ENCODE results near the gene ACKR1.

The ACKR1 gene

GRCh38 chr1:159223004-159223403 is 18.3 kb downstream of the ACKR1 start:
- no peak for DNase-seq

GRCh38 chr1:159228554-159228953 is 23.9 kb downstream of the ACKR1 start:
- DNase-seq, result no peak

DNA sequence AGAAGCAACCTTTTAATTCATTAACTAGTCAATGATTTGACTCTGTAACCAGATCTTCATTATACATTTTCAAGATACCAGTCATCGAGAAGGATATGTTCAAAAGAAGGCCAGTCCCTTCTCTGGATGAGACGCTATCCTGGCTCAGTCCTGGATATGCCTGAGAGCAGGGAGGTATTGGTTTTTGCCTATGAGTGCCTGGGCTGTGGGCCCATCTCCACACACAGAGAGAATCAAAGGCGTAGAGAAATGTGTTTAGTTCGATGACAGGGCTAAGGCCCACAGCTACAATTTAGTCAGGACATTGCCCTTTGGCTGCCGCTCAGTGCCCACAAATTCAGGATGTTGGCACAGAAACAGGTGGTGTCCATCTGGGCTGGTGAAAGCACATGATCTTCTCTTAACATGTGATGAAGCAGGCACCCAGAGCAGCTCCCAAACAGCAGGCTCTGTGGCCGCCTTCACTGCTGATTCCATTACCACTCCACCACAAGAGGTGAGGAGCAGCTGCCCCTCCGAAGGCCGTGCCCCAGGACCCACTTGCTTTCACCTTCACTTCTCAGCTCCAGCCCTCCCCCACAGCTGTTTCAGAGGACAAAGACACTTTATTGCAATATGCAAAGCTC is 24.7 kb downstream of the ACKR1 start:
- no peak for DNase-seq

DNA sequence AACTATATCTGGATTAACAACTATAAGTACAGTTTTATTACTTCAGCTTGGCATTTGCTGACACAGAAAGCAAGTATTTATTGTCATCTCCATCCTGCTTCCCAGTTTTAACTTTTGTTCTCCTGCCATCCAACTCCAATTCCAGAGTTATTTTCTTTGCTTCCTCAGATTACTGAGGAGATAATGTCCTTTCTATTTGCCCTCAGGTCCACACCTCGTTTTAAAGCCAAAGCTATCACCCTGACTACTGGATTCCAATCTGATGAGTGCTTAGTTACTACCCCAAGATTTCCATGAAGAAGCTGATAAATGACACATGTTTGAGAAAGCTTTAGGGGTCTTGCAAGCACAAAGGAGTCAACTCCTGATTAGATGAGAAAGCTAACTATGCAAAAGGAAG is 25.2 kb downstream of the ACKR1 start:
- no peak for DNase-seq

DNA sequence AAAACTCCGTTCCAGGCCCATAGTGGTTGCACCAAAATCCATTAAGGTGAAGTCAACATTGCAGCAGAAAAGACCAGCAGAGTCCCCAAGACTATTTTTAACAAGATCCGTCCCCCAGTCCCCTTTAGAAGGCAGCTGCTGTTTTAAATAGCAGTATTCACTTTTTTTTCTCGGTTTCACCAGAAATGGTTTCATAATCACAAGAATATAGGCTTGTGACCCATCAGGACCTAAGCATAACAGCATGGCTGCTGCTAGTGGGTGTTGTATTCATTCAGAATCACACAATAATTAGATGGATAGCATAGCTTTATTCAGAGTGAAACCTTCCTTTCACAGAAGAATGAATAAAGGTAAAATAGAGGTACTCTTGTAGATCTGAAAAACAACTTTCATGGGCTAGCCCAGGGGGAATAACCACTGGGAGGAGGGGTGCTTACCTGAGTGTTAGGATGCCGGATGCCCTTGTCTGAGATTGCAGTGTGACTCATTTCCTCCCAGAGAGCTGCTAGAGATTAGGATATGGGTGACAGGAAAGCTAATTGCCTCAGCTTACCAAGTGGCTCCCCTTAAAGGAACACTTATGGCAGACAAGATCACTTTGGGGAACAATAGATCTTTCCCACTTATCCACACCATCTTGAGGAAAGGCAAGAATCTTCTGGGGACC is 35.0 kb downstream of the ACKR1 start:
- DNase-seq, result no peak

DNA sequence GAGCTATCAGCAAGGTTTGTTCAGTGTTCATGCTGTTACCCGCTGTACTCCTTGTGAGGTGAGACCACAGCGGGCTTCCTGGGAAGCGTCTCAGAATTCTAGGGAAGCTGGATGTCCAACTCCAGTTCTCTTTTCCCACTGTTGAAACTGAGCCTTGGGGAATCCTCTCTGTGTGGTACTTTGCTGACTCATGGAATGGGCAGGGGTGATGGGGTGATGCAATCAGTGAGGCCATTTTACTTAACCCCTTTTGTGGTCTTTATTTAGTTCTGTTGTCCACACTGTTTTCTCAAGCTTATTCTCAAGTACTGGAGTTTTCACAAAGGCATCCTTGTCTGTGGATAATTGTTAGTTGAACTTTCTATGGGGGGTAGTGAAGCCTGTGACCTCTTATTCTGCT is 42.6 kb downstream of the ACKR1 start:
- no peak for DNase-seq

DNA sequence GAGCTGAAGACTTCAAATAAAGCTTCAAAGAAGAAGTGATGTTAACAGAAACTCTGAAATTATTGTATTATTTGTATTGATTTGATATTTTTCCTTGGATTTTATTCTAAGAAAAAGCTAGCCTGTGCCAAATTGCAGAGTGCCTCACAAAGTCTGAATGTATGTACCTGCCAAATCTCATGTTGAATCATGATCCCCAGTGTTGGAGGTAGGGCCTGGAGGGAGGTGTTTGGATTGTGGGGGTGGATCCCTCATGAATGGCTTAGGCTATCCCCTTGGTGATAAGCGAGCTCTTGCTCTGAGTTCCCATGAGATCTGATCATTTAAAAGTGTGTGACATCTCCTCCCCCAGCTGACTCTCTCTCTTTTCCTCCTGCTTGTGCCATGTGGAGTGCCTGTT is 43.6 kb downstream of the ACKR1 start:
- no peak for DNase-seq

DNA sequence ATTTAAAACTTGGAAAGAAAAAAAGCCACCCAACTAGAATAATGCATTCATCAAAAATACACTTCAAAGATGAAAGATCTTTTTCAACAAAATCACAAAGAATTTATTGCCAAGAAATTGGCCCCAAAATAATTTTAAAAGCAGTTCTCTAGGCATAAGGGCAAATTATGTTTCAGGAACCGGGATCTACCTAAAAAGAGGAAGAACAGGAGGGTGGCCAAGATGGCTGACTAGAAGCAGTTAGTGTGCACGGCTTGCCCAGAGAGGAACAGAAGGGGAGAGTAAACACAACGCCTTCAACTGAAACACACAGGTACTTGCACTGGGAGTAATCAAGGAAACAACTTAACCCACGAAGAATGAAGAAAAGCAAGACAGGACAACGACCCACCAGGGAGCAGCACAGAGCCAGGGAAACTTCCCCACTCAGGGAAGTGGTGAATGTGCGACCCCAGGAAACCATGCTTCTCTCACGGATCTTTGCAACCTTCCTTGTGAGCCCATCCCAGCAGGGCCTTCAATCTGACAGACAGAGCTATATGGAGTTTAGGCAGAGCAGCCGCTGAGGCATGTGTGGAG is 46.1 kb downstream of the ACKR1 start:
- DNase-seq, result no peak

All from NCI-H2107 (cell line).